BE2C (cell line): ENCODE measurements around the gene HSF2.

Source experiments
- DNase-seq: peaks from one replicate; pipeline ENCODE4 v3.0.0-alpha.2; 2020
- H3K27me3 ChIP-seq: fragments of 250-450 bp; sonication (Bioruptor Pico); 2 replicates; pipeline ENCODE4 v1.5.1; 2020; ENCODE audit warnings: mild to moderate bottlenecking
- H3K36me3 ChIP-seq: fragments of 250-450 bp; sonication (Bioruptor Pico); 2 replicates; pipeline ENCODE4 v1.5.1; 2020; ENCODE audit warnings: mild to moderate bottlenecking
- H3K4me1 ChIP-seq: fragments of 250-450 bp; sonication (Bioruptor Pico); 2 replicates; pipeline ENCODE4 v1.5.1; 2020
- H3K4me3 ChIP-seq: 2 replicates; pipeline ENCODE4 v1.5.1; 2011; ENCODE audit warnings: low read depth, low read length
- H3K9me3 ChIP-seq: fragments of 250-450 bp; sonication (Bioruptor Pico); 2 replicates; pipeline ENCODE4 v1.5.1; 2020
- TF ChIP-seq, protein P1 (sequence below): IDR thresholded peaks from 2 replicates; pipeline ENCODE4 v1.5.1; 2012; ENCODE audit warnings: mild to moderate bottlenecking, low read depth, low read length

Gene HSF2

DNA sequence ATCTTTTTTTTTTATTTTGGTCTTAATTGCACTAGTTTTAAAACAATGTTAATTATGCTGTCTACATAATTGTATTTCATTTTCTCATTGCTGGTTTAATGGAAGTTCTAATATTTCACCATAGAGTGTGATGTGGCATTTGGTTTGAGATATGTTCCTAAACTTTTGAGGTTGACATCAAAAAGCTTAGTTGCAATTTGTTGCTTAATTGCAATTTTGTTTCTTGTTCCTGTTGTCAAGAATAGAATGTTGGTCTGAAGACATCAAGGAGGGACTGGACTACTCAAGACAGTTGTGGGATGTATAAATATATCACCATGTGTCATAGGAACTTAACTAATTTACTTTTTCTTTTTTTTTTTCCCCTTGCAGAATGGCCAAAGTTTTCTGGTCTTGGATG is 12.5 kb downstream of the HSF2 start:
- TF ChIP-seq, protein P1, sequence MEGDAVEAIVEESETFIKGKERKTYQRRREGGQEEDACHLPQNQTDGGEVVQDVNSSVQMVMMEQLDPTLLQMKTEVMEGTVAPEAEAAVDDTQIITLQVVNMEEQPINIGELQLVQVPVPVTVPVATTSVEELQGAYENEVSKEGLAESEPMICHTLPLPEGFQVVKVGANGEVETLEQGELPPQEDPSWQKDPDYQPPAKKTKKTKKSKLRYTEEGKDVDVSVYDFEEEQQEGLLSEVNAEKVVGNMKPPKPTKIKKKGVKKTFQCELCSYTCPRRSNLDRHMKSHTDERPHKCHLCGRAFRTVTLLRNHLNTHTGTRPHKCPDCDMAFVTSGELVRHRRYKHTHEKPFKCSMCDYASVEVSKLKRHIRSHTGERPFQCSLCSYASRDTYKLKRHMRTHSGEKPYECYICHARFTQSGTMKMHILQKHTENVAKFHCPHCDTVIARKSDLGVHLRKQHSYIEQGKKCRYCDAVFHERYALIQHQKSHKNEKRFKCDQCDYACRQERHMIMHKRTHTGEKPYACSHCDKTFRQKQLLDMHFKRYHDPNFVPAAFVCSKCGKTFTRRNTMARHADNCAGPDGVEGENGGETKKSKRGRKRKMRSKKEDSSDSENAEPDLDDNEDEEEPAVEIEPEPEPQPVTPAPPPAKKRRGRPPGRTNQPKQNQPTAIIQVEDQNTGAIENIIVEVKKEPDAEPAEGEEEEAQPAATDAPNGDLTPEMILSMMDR, result no peak
- no peak for DNase-seq
- H3K4me3 ChIP-seq, result no peak overlapping the region

DNA sequence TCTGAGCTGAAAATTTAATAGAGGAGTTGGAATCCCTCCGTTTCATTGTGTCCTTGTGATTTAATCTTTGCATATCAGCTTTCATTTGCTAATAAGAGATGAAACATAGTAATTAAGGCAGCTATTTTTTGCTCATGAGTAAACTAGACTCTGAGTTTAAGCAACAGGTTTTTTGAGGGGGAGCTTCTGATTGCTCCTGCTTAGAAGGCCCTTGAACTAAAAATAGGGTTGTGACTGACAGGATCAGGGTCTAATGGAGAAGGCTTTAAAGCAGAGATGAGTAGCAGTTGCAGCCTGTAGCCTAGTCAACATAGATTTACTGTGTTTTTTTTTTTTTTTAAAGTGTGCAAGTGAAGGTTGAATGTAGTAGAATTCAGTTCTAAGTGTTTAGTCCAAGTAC is 17.4 kb downstream of the HSF2 start:
- H3K36me3 ChIP-seq, result peaks cover 43% of the 10 kb centered on the region
- TF ChIP-seq, protein P1, result no peak
- DNase-seq, result no peak
- no peaks in the 10 kb centered on the region for H3K27me3 ChIP-seq
- H3K4me3 ChIP-seq, result no peak overlapping the region
- H3K4me1 ChIP-seq, result no peaks in the 10 kb centered on the region
- no peaks in the 10 kb centered on the region for H3K9me3 ChIP-seq

More for the DNA sequence above, 12.5 kb downstream of the HSF2 start:
- H3K9me3 ChIP-seq, result no peaks in the 10 kb centered on the region
- no peaks in the 10 kb centered on the region for H3K4me1 ChIP-seq
- no peaks in the 10 kb centered on the region for H3K27me3 ChIP-seq
- peaks cover 15% of the 10 kb centered on the region for H3K36me3 ChIP-seq

DNA sequence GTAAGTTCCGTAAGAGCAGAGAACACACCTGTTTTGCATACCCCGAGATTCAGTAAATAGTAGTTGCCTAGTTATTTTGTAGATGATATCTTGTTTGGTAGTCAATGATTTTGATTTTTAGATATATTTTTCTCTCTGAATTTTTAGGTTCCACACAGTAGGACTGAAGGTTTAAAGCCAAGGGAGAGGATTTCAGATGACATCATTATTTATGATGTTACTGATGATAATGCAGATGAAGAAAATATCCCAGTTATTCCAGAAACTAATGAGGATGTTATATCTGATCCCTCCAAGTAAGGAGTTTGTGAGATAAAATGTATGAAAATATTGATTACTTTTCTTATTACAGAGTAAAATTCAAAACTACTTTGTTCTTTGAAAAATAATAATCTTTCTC is 22.6 kb downstream of the HSF2 start:
- no peak overlapping the region for H3K4me3 ChIP-seq
- no peaks in the 10 kb centered on the region for H3K9me3 ChIP-seq
- TF ChIP-seq, protein P1, result no peak
- H3K36me3 ChIP-seq, result peaks cover 62% of the 10 kb centered on the region
- DNase-seq, result no peak
- H3K27me3 ChIP-seq, result no peaks in the 10 kb centered on the region
- H3K4me1 ChIP-seq, result no peaks in the 10 kb centered on the region

DNA sequence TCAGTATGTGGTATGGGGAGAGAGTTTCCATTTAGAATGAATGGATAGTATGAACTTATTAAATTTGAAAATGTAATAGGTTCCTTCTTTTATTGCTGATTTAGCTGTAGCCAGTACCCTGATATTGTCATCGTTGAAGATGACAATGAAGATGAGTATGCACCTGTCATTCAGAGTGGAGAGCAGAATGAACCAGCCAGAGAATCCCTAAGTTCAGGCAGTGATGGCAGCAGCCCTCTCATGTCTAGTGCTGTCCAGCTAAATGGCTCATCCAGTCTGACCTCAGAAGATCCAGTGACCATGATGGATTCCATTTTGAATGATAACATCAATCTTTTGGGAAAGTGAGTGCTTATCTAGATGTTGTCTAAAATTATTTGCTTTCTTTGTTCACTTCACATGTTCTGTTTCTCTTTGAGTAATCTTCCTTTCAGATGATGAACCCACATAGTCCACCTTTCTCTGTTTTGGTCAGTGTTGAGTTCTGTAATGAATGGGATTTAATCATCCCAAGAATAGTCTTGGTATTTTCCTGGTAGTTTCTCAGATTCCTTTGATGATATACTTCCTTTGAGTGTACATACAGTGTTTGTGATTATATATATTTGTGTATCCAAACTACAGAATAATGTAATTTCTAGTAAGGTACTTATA is 23.3 kb downstream of the HSF2 start:
- H3K4me3 ChIP-seq, result no peak overlapping the region
- H3K27me3 ChIP-seq, result no peaks in the 10 kb centered on the region
- no peak for DNase-seq
- no peaks in the 10 kb centered on the region for H3K9me3 ChIP-seq
- TF ChIP-seq, protein P1, result no peak
- no peaks in the 10 kb centered on the region for H3K4me1 ChIP-seq
- H3K36me3 ChIP-seq, result peaks cover 69% of the 10 kb centered on the region

DNA sequence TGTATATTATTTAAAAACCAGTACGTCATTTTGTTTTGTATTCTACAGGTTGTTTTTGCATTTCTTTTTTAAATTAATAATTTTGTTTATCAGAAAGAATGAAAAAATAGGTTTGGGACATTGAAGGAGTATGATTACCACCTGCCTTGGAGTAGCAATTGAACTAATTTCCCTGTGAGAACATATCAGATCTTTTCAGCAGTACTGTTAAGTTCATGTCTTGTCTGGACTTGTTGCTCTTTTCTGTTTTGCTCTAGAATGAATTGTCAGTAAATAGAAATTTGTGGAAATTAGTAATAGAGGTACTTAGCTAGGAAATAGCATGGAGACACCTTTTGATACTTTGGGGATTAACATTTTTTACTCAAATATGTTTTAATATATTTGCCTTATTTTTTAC is 24.3 kb downstream of the HSF2 start:
- TF ChIP-seq, protein P1, result no peak
- Histone ChIP-seq H3K36me3 (peaks cover 67% of the 10 kb centered on the region), H3K9me3 (no peaks in the 10 kb centered on the region), H3K27me3 (no peaks in the 10 kb centered on the region), H3K4me3 (no peak overlapping the region), H3K4me1 (no peaks in the 10 kb centered on the region)
- no peak for DNase-seq

DNA sequence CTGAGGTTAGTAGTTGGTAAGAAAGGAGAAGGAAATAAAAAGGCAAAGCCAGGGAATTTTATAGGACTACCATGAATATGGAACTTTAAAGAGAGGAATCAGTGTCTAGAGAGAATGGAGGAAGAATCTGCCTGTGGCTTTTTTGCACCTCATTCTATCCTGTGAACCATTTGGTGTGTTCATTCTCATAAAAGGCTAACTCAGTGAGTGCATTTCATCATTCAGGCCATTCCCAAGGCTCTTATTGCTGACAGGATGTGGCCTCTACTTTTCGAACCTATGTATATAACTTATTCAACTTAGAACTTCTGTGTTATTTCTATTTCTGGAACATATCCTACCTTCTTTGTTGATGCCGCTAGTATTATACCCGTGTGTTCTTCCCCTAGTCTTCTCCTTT is 27.1 kb downstream of the HSF2 start:
- TF ChIP-seq, protein P1, result no peak
- Histone ChIP-seq H3K27me3 (no peaks in the 10 kb centered on the region), H3K9me3 (no peaks in the 10 kb centered on the region), H3K4me3 (no peak overlapping the region), H3K36me3 (peaks cover 67% of the 10 kb centered on the region), H3K4me1 (no peaks in the 10 kb centered on the region)
- no peak for DNase-seq
